Tibial nerve (tissue), 4 donors: ENCODE results near the gene LIN28B. TPM values are rescaled to one million over a fixed set of nuclear protein-coding genes. Genes with fewer than 3 reads are reported as not detected.

ENCODE experiments used
- DNase-seq, 2 donors: peaks; one replicate each; pipeline ENCODE4 v3.0.0-alpha.2; 2019; ENCODE audit warnings: low spot score in 2 of 2
- H3K27ac ChIP-seq, 4 donors: fragments of 200-600 bp; sonication (generic) in 3 of 4; one replicate each; pipeline ENCODE4 v1.5.1; 2017 to 2019; ENCODE audit warnings: mild to moderate bottlenecking in 1 of 4
- H3K27me3 ChIP-seq, 2 donors: fragments of 200-600 bp; sonication (generic) in 1 of 2; one replicate each; pipeline versions ENCODE4 v1.5.1 to v1.6.0; 2017 to 2019
- H3K36me3 ChIP-seq, 3 donors: fragments of 200-600 bp; sonication (generic); one replicate each; pipeline ENCODE4 v1.5.1; 2018 to 2019
- H3K4me1 ChIP-seq, 4 donors: fragments of 200-600 bp; sonication (generic) in 3 of 4; one replicate each; pipeline ENCODE4 v1.5.1; 2017 to 2019
- H3K4me3 ChIP-seq, 4 donors: fragments of 200-600 bp; sonication (generic) in 3 of 4; one replicate each; pipeline ENCODE4 v1.5.1; 2017 to 2019; ENCODE audit warnings: mild to moderate bottlenecking in 1 of 4, moderate library complexity in 1 of 4
- H3K9me3 ChIP-seq, 4 donors: fragments of 200-600 bp; sonication (generic) in 3 of 4; one replicate each; pipeline ENCODE4 v1.5.1; 2017 to 2019
- CTCF ChIP-seq, 5 experiments: fragments of 200-600 bp in 3 of 5; fragments of 450-650 bp in 2 of 5; sonication (generic) in 3 of 5; IDR thresholded peaks; one replicate each; pipeline ENCODE4 v1.5.1; 2016 to 2019; ENCODE audit warnings: antibody characterized with exemption in 5 of 5, mild to moderate bottlenecking in 3 of 5, moderate library complexity in 2 of 5
- EP300 ChIP-seq, 2 donors: sonication (generic); formaldehyde crosslinking; IDR thresholded peaks; one replicate each; pipeline ENCODE4 v1.6.1; 2017; ENCODE audit warnings: antibody characterized with exemption in 2 of 2, mild to moderate bottlenecking in 1 of 2
- POLR2A ChIP-seq, 2 donors: fragments of 450-650 bp; IDR thresholded peaks; one replicate each; pipeline ENCODE4 v1.6.1; 2017; ENCODE audit warnings: antibody characterized with exemption in 2 of 2, mild to moderate bottlenecking in 2 of 2, moderate library complexity in 2 of 2
- WGBS, 2 donors: methylation state at CpG; one replicate each; pipeline ENCODE4 v1.1.5; 2018; 5-methylcytosine and 5-hydroxymethylcytosine counted together
- total RNA-seq, 4 donors: library from RNA; depleted of rRNA; stranded (reverse); fragments of >200 nt; gene quantifications; one replicate each; pipeline ENCODE4 v1.1.0, GENCODE V29; 2016

LIN28B gene
- total RNA-seq, 4 donors from 2014 or later: not detected

DNA sequence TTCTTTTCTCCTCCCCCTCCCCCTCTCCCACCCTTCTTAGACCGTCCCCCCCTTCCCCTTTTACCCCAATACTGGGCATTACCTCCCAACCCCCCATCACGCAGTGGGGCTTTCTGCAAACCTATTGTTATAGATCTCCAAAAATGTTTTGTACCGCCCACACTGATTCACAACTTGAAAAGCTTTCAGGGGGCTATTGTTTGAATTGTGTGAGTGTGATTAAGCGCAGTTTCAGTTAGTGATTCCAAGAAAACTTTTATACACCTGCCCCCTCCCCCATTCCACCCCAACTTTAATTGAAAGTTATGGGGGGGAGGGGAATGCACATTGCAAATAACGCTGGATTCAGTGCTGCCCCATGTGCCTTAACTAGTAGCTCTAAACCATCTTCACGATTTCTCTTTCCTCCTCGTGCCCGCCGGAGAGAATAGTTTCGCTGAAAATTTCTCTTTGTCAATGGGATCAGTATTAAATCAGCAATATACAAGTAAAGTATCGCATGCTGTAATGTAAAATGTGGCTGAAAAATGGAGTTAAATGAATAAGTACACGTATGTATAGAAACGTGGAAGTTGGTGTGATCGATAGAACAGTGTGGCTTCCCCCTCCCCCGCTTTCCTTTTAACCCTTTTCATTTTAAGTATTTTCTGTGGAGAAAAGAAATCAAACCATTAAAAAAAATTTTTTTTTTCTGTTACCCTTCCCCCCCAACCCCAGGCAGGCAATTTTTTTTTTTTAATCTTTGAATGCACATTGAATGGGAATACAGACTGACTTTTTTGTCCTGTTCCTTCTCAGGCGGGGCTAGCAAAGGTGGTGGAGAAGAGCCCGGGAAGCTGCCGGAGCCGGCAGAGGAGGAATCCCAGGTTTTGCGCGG, 632 bp downstream of the LIN28B start:
- Histone ChIP-seq H3K9me3 (peaks cover 0 to 8% (median 0%) of the 10 kb centered on the region in 4 donors), H3K27ac (no peak overlapping the region), H3K36me3 (no peaks in the 10 kb centered on the region), H3K4me1 (peaks cover 0 to 22% (median 2%) of the 10 kb centered on the region in 4 donors), H3K4me3 (no peak overlapping the region), H3K27me3 (peaks cover 11 to 83% of the 10 kb centered on the region in 2 donors)
- TF ChIP-seq EP300 (IDR thresholded peaks at IDR 0.05) (no peak), CTCF (IDR thresholded peaks at IDR 0.05) (no peak), POLR2A (IDR thresholded peaks at IDR 0.05) (no peak)
- 7% methylated on average over 21 of the region's 21 CpGs for WGBS, 2 donors
- DNase-seq: no peak

- 10 to 13% methylated on average over 19 of the region's 19 CpGs for WGBS, 2 donors
- no peak for TF ChIP-seq CTCF (IDR thresholded peaks at IDR 0.05)
- TF ChIP-seq EP300 (IDR thresholded peaks at IDR 0.05): no peak
- no peak for TF ChIP-seq POLR2A (IDR thresholded peaks at IDR 0.05)
- Histone ChIP-seq H3K4me1 (peaks cover 0 to 22% (median 2%) of the 10 kb centered on the region in 4 donors), H3K9me3 (peaks cover 0 to 2% (median 0%) of the 10 kb centered on the region in 4 donors), H3K27ac (no peak overlapping the region), H3K36me3 (no peaks in the 10 kb centered on the region), H3K4me3 (no peak overlapping the region), H3K27me3 (peaks cover 11 to 74% of the 10 kb centered on the region in 2 donors)
- DNase-seq: no peak
Observed at GRCh38 chr6:104958178-104959025, 1.5 kb downstream of the LIN28B start.

DNA sequence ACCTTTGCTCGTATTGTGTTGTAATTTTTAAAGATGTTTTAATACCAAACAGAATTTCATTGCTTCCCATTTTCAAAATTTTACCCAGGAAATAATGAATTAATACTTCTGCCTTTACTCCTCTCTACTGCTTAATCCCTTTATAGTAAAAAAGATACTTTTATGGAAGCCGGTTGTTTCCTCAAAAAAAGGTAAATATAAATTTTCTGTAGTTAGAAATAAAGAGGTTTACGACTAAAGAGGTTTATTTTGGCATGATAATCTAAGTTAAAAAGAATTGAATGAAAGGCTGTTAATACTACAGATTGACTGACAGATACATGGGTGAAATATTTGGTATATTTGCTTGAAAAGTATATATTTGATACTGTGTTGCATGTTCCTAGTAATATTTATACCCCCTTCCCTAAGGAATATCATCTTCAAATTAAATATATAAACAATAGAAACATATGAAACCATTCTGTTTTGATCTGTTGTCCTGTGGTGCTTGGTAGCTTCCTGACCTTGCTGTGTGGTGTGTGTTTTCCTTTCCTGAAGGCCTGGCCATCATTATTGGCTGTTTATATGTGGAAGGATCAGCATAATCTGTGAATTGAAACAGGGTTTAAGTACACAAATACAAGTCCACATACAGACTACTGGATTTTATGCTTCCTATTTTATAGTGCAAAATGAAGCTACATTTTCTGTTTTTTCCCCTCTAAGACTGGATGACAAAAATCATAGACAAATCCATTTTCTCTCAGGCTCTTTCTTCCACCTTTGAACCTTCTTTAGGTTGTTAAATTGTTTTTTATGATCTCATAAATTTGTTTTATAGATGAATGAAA, 2.3 kb downstream of the LIN28B start:
- TF ChIP-seq EP300 (IDR thresholded peaks at IDR 0.05) (no peak), POLR2A (IDR thresholded peaks at IDR 0.05) (no peak), CTCF (IDR thresholded peaks at IDR 0.05) (no peak)
- DNase-seq: no peak
- peaks cover 11 to 66% of the 10 kb centered on the region in 2 donors for H3K27me3 ChIP-seq
- 34 to 38% methylated on average over 3 of the region's 3 CpGs for WGBS, 2 donors
- no peaks in the 10 kb centered on the region for H3K9me3 ChIP-seq
- no peak overlapping the region for H3K27ac ChIP-seq
- H3K4me1 ChIP-seq: peaks cover 0 to 22% (median 2%) of the 10 kb centered on the region in 4 donors
- no peak overlapping the region for H3K4me3 ChIP-seq
- no peaks in the 10 kb centered on the region for H3K36me3 ChIP-seq

GRCh38 chr6:104969108-104969507, 12.2 kb downstream of the LIN28B start:
- no peaks in the 10 kb centered on the region for H3K4me1 ChIP-seq
- H3K36me3 ChIP-seq: no peaks in the 10 kb centered on the region
- DNase-seq: no peak
- H3K27ac ChIP-seq: no peak overlapping the region
- no peak for TF ChIP-seq CTCF (IDR thresholded peaks at IDR 0.05)
- no peak for TF ChIP-seq EP300 (IDR thresholded peaks at IDR 0.05)
- no peak for TF ChIP-seq POLR2A (IDR thresholded peaks at IDR 0.05)
- no peaks in the 10 kb centered on the region for H3K27me3 ChIP-seq
- no peaks in the 10 kb centered on the region for H3K9me3 ChIP-seq
- no peak overlapping the region for H3K4me3 ChIP-seq
- WGBS, 2 donors: 34 to 41% methylated on average over 2 of the region's 2 CpGs
